K562 (cell line): Measurements from ENCODE around the gene DUOXA2.

Source experiments
- EGR1 ChIP-seq: fragments of 450-650 bp; conservative IDR thresholded peaks from 2 replicates; pipeline ENCODE4 v1.6.1; 2017; ENCODE audit warnings: mild to moderate bottlenecking
- HEY1 ChIP-seq: fragments of 250-450 bp; sonication (Bioruptor Pico); IDR thresholded peaks from 2 replicates; pipeline ENCODE4 v1.5.0; 2020; ENCODE audit warnings: mild to moderate bottlenecking, moderate library complexity, borderline replicate concordance
- LCOR ChIP-seq: sonication (generic); formaldehyde crosslinking; IDR thresholded peaks from 2 replicates; pipeline ENCODE4 v1.8.0; 2022; ENCODE audit warnings: mild to moderate bottlenecking, missing genetic modification reagents
- MEIS2 ChIP-seq: fragments of 450-650 bp; IDR thresholded peaks from 2 replicates; pipeline ENCODE4 v1.6.1; 2014; ENCODE audit warnings: mild to moderate bottlenecking; ENCODE audit not compliant: partially characterized antibody
- NCOA6 ChIP-seq: fragments of 450-650 bp; IDR thresholded peaks from 2 replicates; pipeline ENCODE4 v1.6.1; 2017; ENCODE audit warnings: mild to moderate bottlenecking
- RAD21 ChIP-seq, 2 experiments: fragments of 250-450 bp in 1 of 2; fragments of 450-650 bp in 1 of 2; sonication (Bioruptor Pico) in 1 of 2; formaldehyde crosslinking in 1 of 2; IDR thresholded peaks in 1 of 2; conservative IDR thresholded peaks in 1 of 2; 2 replicates each; pipeline versions ENCODE4 v1.4.0 to v1.8.0; 2020 to 2022; ENCODE audit warnings: mild to moderate bottlenecking in 2 of 2, moderate library complexity in 1 of 2
- ZBTB17 ChIP-seq: fragments of 450-650 bp; formaldehyde crosslinking; IDR thresholded peaks from 2 replicates; pipeline ENCODE4 v1.4.0; 2020; ENCODE audit warnings: mild to moderate bottlenecking
- ZBTB8A ChIP-seq: fragments of 450-650 bp; IDR thresholded peaks from 2 replicates; pipeline ENCODE4 v1.6.1; 2018; ENCODE audit warnings: mild to moderate bottlenecking, moderate library complexity; ENCODE audit not compliant: partially characterized antibody
- TF ChIP-seq, protein P1 (sequence below), 3 experiments: IDR thresholded peaks in 2 of 3; conservative IDR thresholded peaks in 1 of 3; 2 replicates each; pipeline ENCODE4 v1.5.1; 2011 to 2012; ENCODE audit warnings: low read length in 3 of 3, mild to moderate bottlenecking in 3 of 3, control low read depth in 2 of 3, improper control_type of control experiment in 1 of 3, inconsistent platforms in 1 of 3, low read depth in 1 of 3, mixed read lengths in 1 of 3, moderate library complexity in 1 of 3; ENCODE audit not compliant: insufficient read depth in 2 of 3
- TF ChIP-seq, protein P2 (sequence below), 2 experiments: fragments of 450-650 bp; formaldehyde crosslinking in 1 of 2; IDR thresholded peaks; 2 replicates each; pipeline versions ENCODE4 v1.4.0 to v1.6.1; 2014 to 2020; ENCODE audit warnings: mild to moderate bottlenecking in 2 of 2, borderline replicate concordance in 1 of 2, low read depth in 1 of 2

DNA sequence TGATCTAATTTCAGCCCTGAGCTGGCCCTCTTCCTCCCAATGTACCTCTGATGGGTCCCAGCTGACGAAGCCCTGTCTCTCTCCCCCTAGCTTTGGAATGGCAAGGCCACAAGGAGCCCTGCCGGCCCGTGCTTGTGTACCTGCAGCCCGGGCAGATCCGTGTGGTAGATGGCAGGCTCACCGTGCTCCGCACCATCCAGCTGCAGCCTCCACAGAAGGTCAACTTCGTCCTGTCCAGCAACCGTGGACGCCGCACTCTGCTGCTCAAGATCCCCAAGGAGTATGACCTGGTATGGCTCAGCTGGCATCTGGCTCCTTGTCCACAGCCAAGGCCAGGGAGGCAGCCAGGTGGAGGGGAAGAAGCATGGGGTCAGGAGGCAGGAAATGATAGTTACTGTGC is 29.8 kb downstream of the DUOXA2 start:
- TF ChIP-seq ZBTB17 (CRISPR knock-in tag) (no peak), MEIS2 (no peak), HEY1 (CRISPR knock-in tag) (no peak), LCOR (CRISPR knock-in tag) (no peak), NCOA6 (no peak), RAD21 (CRISPR knock-in tag; conservative IDR thresholded peaks at IDR 0.05 in 1 of 2, IDR thresholded peaks at IDR 0.05 in 1 of 2) (no peak), EGR1 (no peak), ZBTB8A (no peak)
- TF ChIP-seq, protein P1, sequence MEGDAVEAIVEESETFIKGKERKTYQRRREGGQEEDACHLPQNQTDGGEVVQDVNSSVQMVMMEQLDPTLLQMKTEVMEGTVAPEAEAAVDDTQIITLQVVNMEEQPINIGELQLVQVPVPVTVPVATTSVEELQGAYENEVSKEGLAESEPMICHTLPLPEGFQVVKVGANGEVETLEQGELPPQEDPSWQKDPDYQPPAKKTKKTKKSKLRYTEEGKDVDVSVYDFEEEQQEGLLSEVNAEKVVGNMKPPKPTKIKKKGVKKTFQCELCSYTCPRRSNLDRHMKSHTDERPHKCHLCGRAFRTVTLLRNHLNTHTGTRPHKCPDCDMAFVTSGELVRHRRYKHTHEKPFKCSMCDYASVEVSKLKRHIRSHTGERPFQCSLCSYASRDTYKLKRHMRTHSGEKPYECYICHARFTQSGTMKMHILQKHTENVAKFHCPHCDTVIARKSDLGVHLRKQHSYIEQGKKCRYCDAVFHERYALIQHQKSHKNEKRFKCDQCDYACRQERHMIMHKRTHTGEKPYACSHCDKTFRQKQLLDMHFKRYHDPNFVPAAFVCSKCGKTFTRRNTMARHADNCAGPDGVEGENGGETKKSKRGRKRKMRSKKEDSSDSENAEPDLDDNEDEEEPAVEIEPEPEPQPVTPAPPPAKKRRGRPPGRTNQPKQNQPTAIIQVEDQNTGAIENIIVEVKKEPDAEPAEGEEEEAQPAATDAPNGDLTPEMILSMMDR (IDR thresholded peaks at IDR 0.05 in 2 of 3, conservative IDR thresholded peaks at IDR 0.05 in 1 of 3; ENCODE audit: insufficient read depth in 2 of 3, low read depth in 1 of 3, low read length in 3 of 3) = no peak
- TF ChIP-seq, protein P2, sequence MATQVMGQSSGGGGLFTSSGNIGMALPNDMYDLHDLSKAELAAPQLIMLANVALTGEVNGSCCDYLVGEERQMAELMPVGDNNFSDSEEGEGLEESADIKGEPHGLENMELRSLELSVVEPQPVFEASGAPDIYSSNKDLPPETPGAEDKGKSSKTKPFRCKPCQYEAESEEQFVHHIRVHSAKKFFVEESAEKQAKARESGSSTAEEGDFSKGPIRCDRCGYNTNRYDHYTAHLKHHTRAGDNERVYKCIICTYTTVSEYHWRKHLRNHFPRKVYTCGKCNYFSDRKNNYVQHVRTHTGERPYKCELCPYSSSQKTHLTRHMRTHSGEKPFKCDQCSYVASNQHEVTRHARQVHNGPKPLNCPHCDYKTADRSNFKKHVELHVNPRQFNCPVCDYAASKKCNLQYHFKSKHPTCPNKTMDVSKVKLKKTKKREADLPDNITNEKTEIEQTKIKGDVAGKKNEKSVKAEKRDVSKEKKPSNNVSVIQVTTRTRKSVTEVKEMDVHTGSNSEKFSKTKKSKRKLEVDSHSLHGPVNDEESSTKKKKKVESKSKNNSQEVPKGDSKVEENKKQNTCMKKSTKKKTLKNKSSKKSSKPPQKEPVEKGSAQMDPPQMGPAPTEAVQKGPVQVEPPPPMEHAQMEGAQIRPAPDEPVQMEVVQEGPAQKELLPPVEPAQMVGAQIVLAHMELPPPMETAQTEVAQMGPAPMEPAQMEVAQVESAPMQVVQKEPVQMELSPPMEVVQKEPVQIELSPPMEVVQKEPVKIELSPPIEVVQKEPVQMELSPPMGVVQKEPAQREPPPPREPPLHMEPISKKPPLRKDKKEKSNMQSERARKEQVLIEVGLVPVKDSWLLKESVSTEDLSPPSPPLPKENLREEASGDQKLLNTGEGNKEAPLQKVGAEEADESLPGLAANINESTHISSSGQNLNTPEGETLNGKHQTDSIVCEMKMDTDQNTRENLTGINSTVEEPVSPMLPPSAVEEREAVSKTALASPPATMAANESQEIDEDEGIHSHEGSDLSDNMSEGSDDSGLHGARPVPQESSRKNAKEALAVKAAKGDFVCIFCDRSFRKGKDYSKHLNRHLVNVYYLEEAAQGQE (IDR thresholded peaks at IDR 0.05; ENCODE audit: borderline replicate concordance) = no peak
- TF ChIP-seq, protein P2 (CRISPR knock-in tag; IDR thresholded peaks at IDR 0.05; ENCODE audit: low read depth) = no peak
